Measurements from ENCODE around the gene ZNF217. TPM values are rescaled to one million over a fixed set of nuclear protein-coding genes. Genes with fewer than 3 reads are reported as not detected.
"Not testable (repeated sequence)": the region's sequence is repeated elsewhere in the genome, so short reads cannot be mapped to it uniquely, and the experiment has no call there.

ZNF217 gene
- total and polyA plus RNA-seq, 9 of the 15 experiments (the other 6 are each of a cell fraction or from before 2014, with no cell fraction given) = 3.0 to 41.8 (median 16.8) TPM

- CTCF ChIA-PET (ENCODE audit: low intra/inter-chr PET ratio); H3K27me3 ChIP-seq (ENCODE audit: control insufficient read depth in 2 of 2, insufficient read depth in 2 of 2, low read length in 2 of 2); H3K4me2 ChIP-seq (ENCODE audit: insufficient read depth, low read length); H3K9me1 ChIP-seq (ENCODE audit: control insufficient read depth, insufficient read depth, low read length); H3K79me2 ChIP-seq (ENCODE audit: control insufficient read depth, insufficient read depth, low read length); H2AFZ ChIP-seq (ENCODE audit: low read depth, low read length); H3K36me3 ChIP-seq (ENCODE audit: control insufficient read depth, insufficient read depth, low read length); H3K9me3 ChIP-seq (replicated peaks; ENCODE audit: control insufficient read depth, insufficient read depth, low read depth, low read length); BruUV-seq (replicated peaks); intact Hi-C loops (cut with micrococcal nuclease); H3K27ac ChIP-seq (ENCODE audit: extremely low read depth, low read depth, low read length); H3K4me1 ChIP-seq (replicated peaks in 1 of 2; ENCODE audit: control insufficient read depth in 2 of 2, insufficient read depth in 2 of 2, low read length in 2 of 2); FAIRE-seq; H3K9ac ChIP-seq (ENCODE audit: insufficient read depth in 1 of 2, low read depth in 2 of 2, low read length in 2 of 2); DNase-seq (ENCODE audit: extremely low read depth in 1 of 4, low spot score in 3 of 4); in situ Hi-C loops (cut with MboI); ATAC-seq; H4K20me1 ChIP-seq (replicated peaks; ENCODE audit: control insufficient read depth, insufficient read depth, low read length); POLR2A ChIA-PET; H3K4me3 ChIP-seq: not testable (repeated sequence)
- peak; percentile 26 for TF ChIP-seq EWSR1 (IDR thresholded peaks at IDR 0.05; ENCODE audit: borderline replicate concordance, low read depth, partially characterized antibody)
- peak in 1 of 3 experiments; percentile 97; a peak in 2 of 6 replicates for TF ChIP-seq ZBTB11 (CRISPR knock-in tag; IDR thresholded peaks at IDR 0.05)
- WGBS (ENCODE audit: insufficient coverage, low coverage, missing lambda C conversion rate) = 93% methylated on average over 6 of the region's 6 CpGs
Measured at GRCh38 chr20:53628758-53629157, 35.1 kb upstream of the ZNF217 start.
